Heart left ventricle (tissue), 13 donors: ENCODE data around the gene GJB2.

Experiments
- CTCF ChIP-seq, 12 donors: fragments of 200-600 bp; sonication (generic) in 4 of 12; IDR thresholded peaks; one replicate each; pipeline versions ENCODE4 v1.5.0 to v1.8.0; 2018 to 2022; ENCODE audit warnings: antibody characterized with exemption in 12 of 12, mild to moderate bottlenecking in 5 of 12
- POLR2A ChIP-seq, 2 donors: fragments of 450-650 bp; IDR thresholded peaks; one replicate each; pipeline ENCODE4 v1.6.1; 2017; ENCODE audit warnings: antibody characterized with exemption in 2 of 2, mild to moderate bottlenecking in 2 of 2, moderate library complexity in 2 of 2
- donor health status: ischemic (EF 13 %, LVEDD 7.1; RV severe dilation, severe dysfunction).
- donor health status: DM: no; HTN: yes; CAD: no.
- donor health status: DM: no; HTN: no; CAD: no.
- donor health status: ischemic (EF 25% LVEDD 6.9; RV normal size, moderate dysfunction).
- donor health status: ischemic (EF 25% LVEDD 5.7; RV mildly dilated, moderate dysfunction).
- donor health status: ischemic (EF 35%, LVEDD 5.7; RV mildly dilated, moderate dysfunction).
- donor health status: nonischemic (EF 11% LVEDD 7.7; RV severe dilation, severe dysfunction).
- donor health status: DM: yes; HTN: yes; CAD: no.
- donor health status: PGD.
- donor health status: ischemic (EF 29% LVEDD 5.4; RV normal size, mild dysfunction).
- donor health status: nonischemic (EF 23%, LVEDD 6.1; RV moderate dilation, normal function).

GRCh38 chr13:20191311-20192157 lies 1.2 kb downstream of the GJB2 start:
- no peak for TF ChIP-seq CTCF (IDR thresholded peaks at IDR 0.05)
- TF ChIP-seq POLR2A (IDR thresholded peaks at IDR 0.05), result no peak
